HCT116 (cell line): ENCODE data around the gene RFPL1.
"Not testable (repeated sequence)": the region's sequence is repeated elsewhere in the genome, so short reads cannot be mapped to it uniquely, and the experiment has no call there.

Source experiments
- ATF3 ChIP-seq: IDR thresholded peaks from 2 replicates; pipeline ENCODE4 v1.6.1; 2012
- CTCF ChIP-seq, 3 experiments: fragments of 200-600 bp in 1 of 3; sonication (generic) in 1 of 3; IDR thresholded peaks in 2 of 3; conservative IDR thresholded peaks in 1 of 3; 2 replicates each; pipeline ENCODE4 v1.5.1; 2012 to 2017; ENCODE audit warnings: low read depth in 2 of 3, low read length in 2 of 3, antibody characterized with exemption in 1 of 3, borderline replicate concordance in 1 of 3, control low read depth in 1 of 3, mild to moderate bottlenecking in 1 of 3, mixed read lengths in 1 of 3, mixed run types in 1 of 3, moderate library complexity in 1 of 3; ENCODE audit not compliant: insufficient read depth in 1 of 3
- EZH2 ChIP-seq: fragments of 200-600 bp; sonication (generic); IDR thresholded peaks from 2 replicates; pipeline ENCODE4 v1.6.1; 2017; ENCODE audit warnings: antibody characterized with exemption, mixed run types
- EZH2phosphoT487 ChIP-seq: fragments of 200-600 bp; IDR thresholded peaks from 2 replicates; pipeline ENCODE4 v1.6.1; 2018; ENCODE audit warnings: antibody characterized with exemption, borderline replicate concordance
- MAX ChIP-seq: IDR thresholded peaks from 2 replicates; pipeline ENCODE4 v1.6.1; 2012
- POLR2A ChIP-seq: IDR thresholded peaks from 2 replicates; pipeline ENCODE4 v1.7.0; 2011; ENCODE audit warnings: borderline replicate concordance; ENCODE audit not compliant: insufficient read depth, insufficient read length; ENCODE audit errors: extremely low read depth
- POLR2AphosphoS5 ChIP-seq: IDR thresholded peaks from 2 replicates; pipeline ENCODE4 v1.6.1; 2011; ENCODE audit warnings: mild to moderate bottlenecking, low read depth, low read length, moderate library complexity
- SP1 ChIP-seq: IDR thresholded peaks from 2 replicates; pipeline ENCODE4 v1.6.1; 2012; ENCODE audit warnings: low read depth
- SRF ChIP-seq: IDR thresholded peaks from 2 replicates; pipeline ENCODE4 v1.6.1; 2012; ENCODE audit warnings: low read depth
- YY1 ChIP-seq: IDR thresholded peaks from 2 replicates; pipeline ENCODE4 v1.6.1; 2011; ENCODE audit warnings: low read length, low read depth, moderate library complexity, mild to moderate bottlenecking; ENCODE audit not compliant: insufficient replicate concordance; ENCODE audit errors: extremely low read depth
- ZBTB33 ChIP-seq: IDR thresholded peaks from 2 replicates; pipeline ENCODE4 v1.6.1; 2011; ENCODE audit warnings: mild to moderate bottlenecking, low read length, moderate library complexity; ENCODE audit not compliant: insufficient replicate concordance; ENCODE audit errors: extremely low read depth
- ZFX ChIP-seq: fragments of 450-650 bp; IDR thresholded peaks from 2 replicates; pipeline ENCODE4 v1.6.1; 2017
- ZNF274 ChIP-seq: fragments of 200-500 bp; sonication (Bioruptor generic); IDR thresholded peaks from 2 replicates; pipeline ENCODE4 v1.6.1; 2014; ENCODE audit warnings: mild to moderate bottlenecking, low read depth, low read length, inconsistent platforms

- not testable (repeated sequence) for TF ChIP-seq EZH2phosphoT487; ZBTB33; CTCF (IDR thresholded peaks at IDR 0.05 in 2 of 3, conservative IDR thresholded peaks at IDR 0.05 in 1 of 3; ENCODE audit: borderline replicate concordance in 1 of 3, insufficient read depth in 1 of 3, low read depth in 2 of 3, low read length in 2 of 3); POLR2AphosphoS5; EZH2; ZNF274; SP1; SRF; YY1; ZFX; POLR2A; ATF3; MAX
Observed at GRCh38 chr22:29438283-29438682, at the start of gene RFPL1.
